Stimulated activated CD4-positive, alpha-beta T cell treated with anti-CD3 and anti-CD28 coated beads, Interleukin-4, amount 100 ng/mL, for 1 hour (primary cell): ENCODE results near the gene TTC28.

Experiments
- DNase-seq: peaks from one replicate; pipeline ENCODE4 v3.0.0-alpha.2; 2020

The TTC28 gene

GRCh38 chr22:28344918-28345703 lies 334.5 kb downstream of the TTC28 start:
- no peak for DNase-seq

GRCh38 chr22:28341001-28341400 lies 338.6 kb downstream of the TTC28 start:
- no peak for DNase-seq

GRCh38 chr22:28333088-28333487 lies 346.6 kb downstream of the TTC28 start:
- no peak for DNase-seq

- DNase-seq: no peak
These were observed 347.2 kb downstream of the TTC28 start for GRCh38 chr22:28332410-28332809.

DNA sequence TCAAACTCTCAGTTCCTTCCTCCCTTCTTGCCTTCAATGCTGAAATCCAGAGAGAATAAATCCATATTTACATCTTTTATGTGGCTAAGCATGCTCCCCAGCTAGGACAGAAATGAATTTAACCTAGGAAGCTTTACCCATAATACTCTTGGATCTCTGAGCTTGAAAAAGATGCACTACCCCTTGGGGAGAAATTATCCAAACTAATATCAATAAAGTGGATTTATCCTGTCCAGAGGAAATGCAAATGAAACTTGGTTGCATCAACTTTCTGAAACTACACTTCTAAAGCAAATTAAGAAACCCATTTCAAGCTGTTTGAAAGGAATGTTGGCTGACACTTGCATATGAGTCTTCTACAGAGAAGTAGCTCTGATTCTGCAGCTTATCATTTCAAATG lies 347.9 kb downstream of the TTC28 start:
- no peak for DNase-seq

GRCh38 chr22:28329186-28330073 lies 350.2 kb downstream of the TTC28 start:
- DNase-seq: no peak

DNA sequence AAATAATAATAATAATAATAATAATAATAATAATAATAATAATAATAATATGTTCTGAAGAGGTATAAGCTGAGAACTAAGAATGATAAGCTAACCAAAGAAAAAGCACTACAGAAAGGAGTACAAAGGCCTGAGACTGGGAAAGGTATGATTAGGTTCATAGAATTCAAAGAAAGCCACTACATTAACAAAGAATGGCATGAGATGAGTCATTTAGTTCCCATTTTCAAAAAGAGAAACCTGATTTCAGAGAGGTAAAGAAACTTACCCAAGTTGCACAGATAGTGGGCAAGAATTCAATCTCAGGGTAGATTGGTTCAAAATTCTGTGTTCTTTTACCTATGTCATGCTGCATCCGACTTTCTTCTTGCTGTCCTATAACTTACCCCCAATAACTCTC lies 350.9 kb downstream of the TTC28 start:
- DNase-seq: no peak

- no peak for DNase-seq
These were observed 363.6 kb downstream of the TTC28 start for GRCh38 chr22:28316014-28316413.

DNA sequence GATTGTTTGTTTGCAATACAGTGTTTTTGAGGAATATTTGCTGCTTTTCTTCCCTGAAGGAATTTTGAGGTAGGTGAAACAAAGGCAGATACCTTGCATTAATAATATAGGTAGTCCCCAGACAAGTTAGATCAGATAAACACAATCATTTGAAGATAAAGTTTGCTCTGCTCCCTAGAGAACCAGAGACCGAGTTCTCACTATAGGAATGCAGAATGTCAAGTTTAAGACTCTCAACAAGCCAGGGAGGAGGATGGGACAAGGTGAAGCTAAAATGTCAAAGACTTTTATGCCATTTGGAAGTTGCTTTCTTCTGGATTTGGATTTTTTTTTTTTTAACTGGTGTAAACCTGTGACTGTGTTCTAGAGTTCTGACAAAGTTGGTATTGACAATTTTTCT lies 364.7 kb downstream of the TTC28 start:
- no peak for DNase-seq

- DNase-seq: no peak
These were observed 369.3 kb downstream of the TTC28 start for GRCh38 chr22:28310299-28310698.

- DNase-seq: no peak
These were observed 379.9 kb downstream of the TTC28 start for GRCh38 chr22:28299753-28300152.

DNA sequence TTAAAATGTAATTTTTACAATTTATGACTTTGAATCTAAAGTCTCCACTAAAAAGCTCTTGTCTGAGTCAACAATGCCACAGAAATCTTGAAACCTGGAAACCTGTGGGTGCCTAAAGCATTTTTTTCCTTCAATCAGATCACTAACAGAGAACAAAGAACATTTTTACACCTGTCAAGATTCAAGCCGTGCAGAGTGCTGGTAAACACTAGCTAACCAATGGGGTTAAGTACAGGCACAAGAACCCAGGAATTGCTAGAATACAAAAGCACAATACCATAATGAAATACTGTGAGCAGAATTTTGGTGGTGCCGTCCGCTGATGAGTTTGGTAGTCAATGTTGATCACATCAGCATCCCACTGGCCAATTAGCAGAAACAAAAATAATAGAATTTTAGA lies 380.3 kb downstream of the TTC28 start:
- no peak for DNase-seq

GRCh38 chr22:28297504-28297903 lies 382.1 kb downstream of the TTC28 start:
- no peak for DNase-seq

- DNase-seq: no peak
These were observed 383.2 kb downstream of the TTC28 start for GRCh38 chr22:28296452-28296851.

DNA sequence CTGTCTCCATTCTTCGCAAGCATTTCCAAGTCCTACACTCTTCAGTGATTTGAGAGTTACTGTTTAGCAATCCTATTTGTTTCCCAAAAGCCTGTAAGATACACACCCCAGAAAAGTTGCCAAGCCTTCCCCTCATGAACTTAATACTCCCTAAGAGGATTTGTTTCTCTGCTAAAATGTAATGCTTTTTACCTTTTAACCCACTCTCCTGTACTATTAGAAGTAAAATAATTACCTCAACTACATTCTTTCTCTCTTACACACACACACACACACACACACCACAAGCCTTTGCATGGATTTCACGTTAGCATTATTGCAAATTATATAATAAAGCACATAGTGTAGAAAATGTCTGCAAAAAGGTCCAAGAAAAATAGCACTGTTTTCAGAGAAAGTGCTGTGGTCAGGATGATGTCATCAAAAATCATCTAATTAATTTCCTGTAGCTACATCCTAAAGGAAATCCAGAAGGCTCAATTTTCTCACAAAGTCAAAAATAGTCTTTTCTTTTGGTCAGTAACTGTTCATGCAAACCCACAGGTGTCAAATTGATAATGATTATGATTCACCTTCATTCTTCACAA lies 396.5 kb downstream of the TTC28 start:
- no peak for DNase-seq

DNA sequence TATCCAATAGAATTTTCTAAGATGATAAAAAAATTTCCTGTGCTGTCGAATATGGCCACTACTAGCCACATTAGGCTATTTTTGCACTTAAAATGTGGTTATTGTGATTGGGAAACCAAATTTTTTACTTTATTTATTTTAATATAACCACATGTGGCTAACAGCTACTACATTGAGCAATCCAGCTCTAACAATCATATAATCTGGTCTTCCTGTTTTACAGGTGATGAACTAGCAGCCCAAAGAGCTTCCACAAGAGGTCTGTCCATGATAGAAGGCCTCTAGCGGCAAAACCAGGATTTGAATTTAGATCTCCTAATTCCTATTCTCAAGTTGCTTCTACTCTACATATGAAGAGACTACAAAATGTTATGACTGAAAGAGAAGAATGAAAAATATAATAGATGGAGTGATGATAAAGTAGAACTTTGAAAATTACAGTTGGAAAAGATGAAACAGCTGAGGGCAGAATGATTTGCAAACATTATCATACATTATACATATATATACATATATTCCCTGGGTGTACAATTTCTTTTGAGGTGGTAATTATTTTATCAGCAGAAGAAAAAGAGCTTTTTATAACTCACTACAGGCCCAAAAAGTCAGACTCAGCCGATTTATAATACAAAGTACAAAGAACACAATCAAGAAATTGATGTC lies 397.1 kb downstream of the TTC28 start:
- DNase-seq: no peak

DNA sequence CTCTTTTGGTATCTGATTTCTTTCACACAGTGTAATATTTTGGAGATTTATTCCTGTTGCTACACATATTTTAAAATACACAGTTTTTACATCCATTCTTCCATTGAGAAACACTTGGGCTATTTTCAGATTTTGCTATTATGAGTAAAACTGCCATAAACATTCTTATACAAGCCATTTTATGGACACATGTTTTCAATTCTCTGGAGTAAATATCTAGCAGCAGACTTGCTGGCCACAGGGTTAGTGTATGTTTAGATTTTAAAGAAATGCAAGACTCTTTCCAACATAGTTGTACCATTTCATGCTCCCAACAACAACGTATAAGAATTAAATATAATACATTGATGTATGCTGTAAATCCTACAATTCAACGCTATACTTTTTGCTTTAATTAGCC lies 399.8 kb downstream of the TTC28 start:
- DNase-seq: no peak

- no peak for DNase-seq
These were observed 410.4 kb downstream of the TTC28 start for GRCh38 chr22:28269277-28269676.

GRCh38 chr22:28268850-28269249 lies 410.8 kb downstream of the TTC28 start:
- DNase-seq: no peak

DNA sequence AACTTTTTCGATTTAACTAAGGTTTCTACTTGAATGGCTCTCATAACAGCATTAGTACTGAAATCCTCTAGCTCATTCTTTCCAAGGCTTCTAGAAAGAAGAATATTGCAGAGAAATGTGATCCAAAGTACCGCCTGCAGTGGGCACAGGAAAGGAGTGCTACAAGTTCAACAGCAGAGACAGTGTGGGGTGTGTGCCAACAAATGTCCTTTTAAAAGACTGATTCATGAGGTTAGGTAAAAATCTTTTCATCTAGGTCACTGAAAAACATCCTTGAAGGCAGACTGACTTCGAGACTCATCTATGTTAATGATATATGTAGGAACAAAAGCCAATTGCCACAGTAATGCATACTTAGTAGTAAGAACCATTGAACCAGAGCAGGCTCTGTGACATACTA lies 411.5 kb downstream of the TTC28 start:
- no peak for DNase-seq

DNA sequence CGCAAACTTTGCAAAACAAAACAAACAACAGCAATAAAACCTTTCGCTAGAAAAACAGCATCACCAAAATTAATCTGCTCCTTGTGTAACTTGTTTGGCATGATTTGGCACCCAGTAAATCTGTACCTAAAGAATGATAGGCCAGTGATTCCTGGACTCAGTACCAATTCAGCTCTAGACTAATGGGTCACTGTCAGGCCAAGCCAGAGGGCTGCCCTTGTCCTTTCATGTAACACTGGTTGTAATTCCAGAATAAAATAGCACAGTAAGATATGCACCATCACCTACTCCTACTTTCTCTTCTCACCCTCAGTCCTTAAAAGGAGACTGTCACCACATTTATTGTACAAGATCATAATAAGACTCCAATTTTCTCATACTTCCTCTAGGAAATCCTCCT lies 419.0 kb downstream of the TTC28 start:
- no peak for DNase-seq

DNA sequence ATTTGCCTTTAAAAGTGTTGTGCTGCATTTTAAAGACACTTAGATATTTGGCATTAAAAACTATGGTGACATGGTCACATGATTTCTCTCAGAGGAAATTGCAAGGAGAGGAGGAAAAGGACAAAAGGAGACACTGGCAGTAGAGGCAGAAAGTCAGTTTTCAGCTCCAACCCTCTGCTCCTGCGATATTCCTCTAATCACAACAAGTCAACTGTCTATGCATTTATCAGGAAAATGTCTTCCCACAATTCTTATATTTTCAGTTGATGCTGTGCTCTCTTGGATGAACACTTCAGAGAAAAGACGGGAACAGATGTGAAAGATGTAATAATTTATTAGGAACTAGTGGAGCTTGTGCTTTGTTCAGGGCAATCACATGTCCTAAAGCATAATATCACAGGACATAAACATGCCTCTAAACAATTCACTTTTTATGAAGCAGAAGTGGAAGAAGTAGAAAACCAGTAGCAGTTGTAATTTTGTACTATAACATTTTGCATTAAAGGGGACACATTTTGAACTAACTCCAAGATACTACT lies 419.8 kb downstream of the TTC28 start:
- DNase-seq: no peak

DNA sequence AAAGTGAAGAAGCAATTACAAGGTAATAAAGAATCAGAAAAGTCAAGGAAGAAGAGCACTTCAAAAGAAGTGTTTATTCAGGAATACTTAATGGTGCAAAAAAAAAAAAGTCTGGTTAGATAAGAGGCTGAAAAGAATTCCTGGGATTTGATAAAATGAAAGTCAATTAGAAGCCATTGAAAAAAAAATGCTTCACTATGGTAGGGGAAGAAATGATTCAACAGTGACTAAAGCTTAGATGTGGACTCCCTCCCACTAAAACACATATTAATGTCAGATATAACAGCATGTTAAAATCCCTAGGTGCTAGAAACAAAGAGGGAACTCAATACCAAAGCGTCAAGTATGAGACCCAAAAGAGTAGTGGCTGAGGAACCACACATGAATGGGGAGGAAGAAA lies 425.2 kb downstream of the TTC28 start:
- no peak for DNase-seq
